ES-I3 (cell line): ENCODE results near the gene FIBCD1.

Experiments
- H3K36me3 ChIP-seq: 2 replicates; pipeline ENCODE4 v1.6.1; 2013; ENCODE audit warnings: mild to moderate bottlenecking, low read length, control low read depth, moderate library complexity; ENCODE audit not compliant: insufficient read depth
- H3K4me1 ChIP-seq: 2 replicates; pipeline ENCODE4 v1.6.1; 2013; ENCODE audit warnings: mild to moderate bottlenecking, control low read depth, low read length; ENCODE audit not compliant: insufficient read depth
- H3K9ac ChIP-seq: 2 replicates; pipeline ENCODE4 v1.6.1; 2013; ENCODE audit warnings: low read depth, mild to moderate bottlenecking, low read length, moderate library complexity
- H3K9me3 ChIP-seq: 2 replicates; pipeline ENCODE4 v1.6.1; 2013; ENCODE audit warnings: mild to moderate bottlenecking, low read length, moderate library complexity; ENCODE audit not compliant: control insufficient read depth, insufficient read depth

Gene FIBCD1

DNA sequence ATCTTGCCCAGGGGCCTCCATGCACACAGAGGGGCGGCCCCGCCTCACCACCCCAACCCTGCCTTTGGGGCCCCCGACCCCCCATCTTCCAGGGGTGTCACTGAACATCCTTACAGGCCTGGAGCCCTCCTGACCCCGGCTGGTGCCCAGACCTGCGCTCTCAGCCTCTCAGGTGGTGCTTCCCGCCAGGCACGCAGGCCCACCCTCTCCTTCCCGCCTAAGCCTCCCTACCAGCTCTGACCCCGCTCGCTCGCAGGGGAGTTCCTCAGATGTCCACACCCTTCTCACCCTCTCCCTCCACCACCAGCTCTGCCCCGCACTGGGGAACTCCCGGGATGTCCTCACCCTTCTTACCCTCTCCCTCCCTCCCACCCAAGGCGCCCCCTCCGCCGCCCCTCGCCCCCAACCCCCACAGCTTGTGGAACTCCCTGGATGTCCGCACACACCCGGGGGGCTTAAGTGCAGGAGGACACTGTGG lies 30.1 kb downstream of the FIBCD1 start:
- Histone ChIP-seq H3K9ac (no peak overlapping the region), H3K9me3 (no peaks in the 10 kb centered on the region), H3K4me1 (peaks cover 3% of the 10 kb centered on the region; the same call in 1 of the 2 replicates), H3K36me3 (no peaks in the 10 kb centered on the region)

DNA sequence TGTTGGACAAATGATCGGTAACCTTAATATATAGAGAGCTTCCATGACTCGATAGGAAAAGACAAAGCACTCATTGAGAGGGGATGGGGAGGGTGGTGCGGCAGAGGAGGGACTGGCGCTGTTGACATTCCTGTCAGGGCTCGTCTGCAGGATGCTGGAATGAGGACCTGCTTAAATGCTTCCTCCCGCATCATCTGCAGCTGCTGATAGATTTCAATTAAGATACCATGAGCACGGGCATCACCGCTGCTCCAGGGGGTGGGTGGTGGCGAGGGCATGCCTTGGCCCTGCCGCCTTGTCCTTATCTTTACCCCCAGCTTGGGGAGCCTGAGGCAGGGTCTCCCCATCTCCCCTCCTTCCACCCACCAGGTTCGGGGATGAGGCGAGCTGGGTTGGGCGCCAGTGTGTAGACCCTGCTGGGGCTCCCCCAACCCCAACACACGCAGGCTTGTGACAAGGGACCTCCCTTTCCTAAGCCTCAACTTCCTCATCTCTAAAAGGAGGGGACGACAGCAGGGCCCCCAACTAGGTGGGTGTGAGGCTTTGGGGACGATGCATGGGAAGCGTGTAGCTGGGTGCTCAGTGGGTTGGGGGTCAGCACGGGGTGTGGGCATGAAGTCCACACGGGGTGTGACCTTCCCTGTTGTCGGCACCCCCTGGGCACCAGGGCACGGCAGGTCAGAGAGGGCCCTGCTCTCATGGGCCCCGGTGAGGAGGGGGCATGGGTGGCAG lies 30.7 kb downstream of the FIBCD1 start:
- no peaks in the 10 kb centered on the region for H3K4me1 ChIP-seq
- H3K9me3 ChIP-seq, result no peaks in the 10 kb centered on the region
- H3K36me3 ChIP-seq, result no peaks in the 10 kb centered on the region
- H3K9ac ChIP-seq, result no peak overlapping the region

DNA sequence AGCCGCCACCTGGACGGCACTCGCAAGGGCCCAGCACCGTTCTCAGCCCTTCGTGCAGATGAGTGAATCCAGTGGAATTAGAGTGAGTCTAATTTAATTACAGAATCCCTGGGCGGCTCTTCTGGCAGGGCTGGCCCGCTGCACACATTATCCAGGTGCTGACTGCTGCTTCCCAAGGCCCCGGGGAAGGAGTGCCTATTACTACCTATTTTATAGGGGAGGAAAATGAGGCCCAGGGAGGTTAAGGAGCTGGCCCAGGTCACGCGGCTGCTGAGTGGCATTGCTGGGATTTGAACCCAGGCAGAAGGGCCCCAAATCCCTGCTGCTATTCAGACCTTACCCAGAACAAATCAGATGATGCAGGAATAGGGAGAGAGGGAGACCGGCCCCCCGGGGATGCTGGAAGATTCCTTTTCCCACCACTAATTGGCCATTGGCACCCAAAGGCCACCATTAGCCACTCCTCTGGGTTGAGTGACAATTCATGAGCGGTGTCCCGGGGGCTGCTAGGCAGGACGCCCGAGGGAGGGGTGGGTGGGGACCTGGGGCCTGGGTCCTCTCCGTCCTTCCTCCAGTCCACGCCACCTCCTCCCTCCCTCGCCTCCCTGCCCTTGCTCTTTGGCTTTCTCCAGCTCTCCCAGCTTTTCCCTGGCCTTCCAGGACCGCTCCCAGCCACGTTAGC lies 32.2 kb downstream of the FIBCD1 start:
- Histone ChIP-seq H3K9ac (no peak overlapping the region), H3K36me3 (no peaks in the 10 kb centered on the region), H3K4me1 (no peaks in the 10 kb centered on the region), H3K9me3 (no peaks in the 10 kb centered on the region)

DNA sequence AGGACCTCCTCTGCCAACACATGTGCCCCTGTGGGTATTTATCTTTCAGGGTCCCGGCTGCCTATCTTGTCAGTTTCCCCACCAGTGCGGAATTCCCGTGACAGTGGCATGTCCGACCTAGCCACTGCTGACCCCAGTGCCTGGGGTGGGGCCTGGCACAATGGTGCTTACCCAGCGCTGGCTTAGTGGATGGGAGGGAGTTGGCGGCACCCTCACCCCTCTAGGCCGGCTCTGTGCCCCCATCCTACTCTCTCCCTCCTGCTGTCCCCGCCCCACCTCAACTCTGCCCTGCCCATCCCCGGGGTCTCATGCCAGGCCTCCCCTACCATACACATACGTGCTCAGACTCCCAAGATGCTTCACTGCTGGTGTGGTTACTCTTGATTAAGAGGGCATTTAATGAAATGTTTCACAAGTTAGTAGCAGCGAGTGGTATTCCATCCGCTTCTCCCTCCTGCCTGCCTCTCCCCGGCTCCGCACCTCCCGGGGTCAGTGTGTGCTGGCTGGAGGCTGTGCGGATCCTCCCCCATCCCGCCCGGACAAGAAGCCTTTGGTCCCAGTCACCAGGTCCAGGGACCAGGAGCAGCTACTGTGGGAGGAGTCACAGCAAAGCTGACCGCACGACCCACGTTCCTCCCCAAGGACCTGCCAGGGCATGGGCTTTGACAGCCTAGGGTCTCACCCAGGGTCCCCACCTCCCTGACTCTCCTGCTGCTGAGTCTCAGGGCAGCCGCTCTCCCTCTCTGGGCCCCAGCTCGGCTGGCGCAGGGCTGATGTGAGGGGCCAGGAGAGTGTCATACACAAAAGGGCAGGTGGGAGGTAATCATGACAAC lies 32.9 kb downstream of the FIBCD1 start:
- no peaks in the 10 kb centered on the region for H3K9me3 ChIP-seq
- H3K9ac ChIP-seq, result no peak overlapping the region
- H3K4me1 ChIP-seq, result no peaks in the 10 kb centered on the region
- H3K36me3 ChIP-seq, result no peaks in the 10 kb centered on the region

DNA sequence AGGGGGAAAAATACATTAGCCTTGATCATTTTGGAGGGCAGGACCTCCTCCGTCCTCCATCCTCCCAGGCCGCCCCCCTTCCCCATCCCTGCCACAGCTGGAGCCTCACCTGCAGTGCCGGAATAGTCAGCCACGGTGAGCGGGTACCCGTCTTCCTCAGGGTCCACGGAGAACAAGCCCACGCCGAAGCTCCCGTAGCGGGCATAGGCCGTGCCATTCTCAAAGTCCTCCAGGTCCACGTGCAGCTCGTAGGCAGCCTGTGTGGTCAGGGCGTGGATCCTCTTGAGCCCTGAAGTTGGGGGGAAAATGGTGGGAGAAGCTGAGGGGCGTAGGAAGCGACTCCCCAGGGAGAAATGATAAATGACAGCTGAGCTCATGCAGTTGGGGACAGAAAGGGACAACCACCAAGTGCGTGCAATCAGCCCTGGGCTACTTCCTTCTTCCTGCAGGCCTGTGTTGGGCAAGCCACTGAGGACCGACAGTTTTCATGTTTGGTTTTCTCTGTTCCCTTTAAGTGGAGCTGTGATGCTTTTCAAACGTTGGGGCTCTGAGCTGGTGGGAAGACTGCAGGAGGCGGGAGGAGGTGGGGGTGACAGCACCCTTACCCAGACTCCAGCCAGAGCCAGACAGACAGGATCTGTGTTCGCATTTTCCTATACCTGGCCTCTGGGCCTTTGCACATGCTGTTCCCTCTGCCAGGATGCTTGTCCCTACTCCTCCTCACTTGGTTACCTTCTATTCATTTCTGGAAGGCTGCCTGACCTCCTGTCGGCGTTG lies 33.7 kb downstream of the FIBCD1 start:
- H3K36me3 ChIP-seq, result no peaks in the 10 kb centered on the region
- H3K9me3 ChIP-seq, result no peaks in the 10 kb centered on the region
- H3K4me1 ChIP-seq, result no peaks in the 10 kb centered on the region
- no peak overlapping the region for H3K9ac ChIP-seq

DNA sequence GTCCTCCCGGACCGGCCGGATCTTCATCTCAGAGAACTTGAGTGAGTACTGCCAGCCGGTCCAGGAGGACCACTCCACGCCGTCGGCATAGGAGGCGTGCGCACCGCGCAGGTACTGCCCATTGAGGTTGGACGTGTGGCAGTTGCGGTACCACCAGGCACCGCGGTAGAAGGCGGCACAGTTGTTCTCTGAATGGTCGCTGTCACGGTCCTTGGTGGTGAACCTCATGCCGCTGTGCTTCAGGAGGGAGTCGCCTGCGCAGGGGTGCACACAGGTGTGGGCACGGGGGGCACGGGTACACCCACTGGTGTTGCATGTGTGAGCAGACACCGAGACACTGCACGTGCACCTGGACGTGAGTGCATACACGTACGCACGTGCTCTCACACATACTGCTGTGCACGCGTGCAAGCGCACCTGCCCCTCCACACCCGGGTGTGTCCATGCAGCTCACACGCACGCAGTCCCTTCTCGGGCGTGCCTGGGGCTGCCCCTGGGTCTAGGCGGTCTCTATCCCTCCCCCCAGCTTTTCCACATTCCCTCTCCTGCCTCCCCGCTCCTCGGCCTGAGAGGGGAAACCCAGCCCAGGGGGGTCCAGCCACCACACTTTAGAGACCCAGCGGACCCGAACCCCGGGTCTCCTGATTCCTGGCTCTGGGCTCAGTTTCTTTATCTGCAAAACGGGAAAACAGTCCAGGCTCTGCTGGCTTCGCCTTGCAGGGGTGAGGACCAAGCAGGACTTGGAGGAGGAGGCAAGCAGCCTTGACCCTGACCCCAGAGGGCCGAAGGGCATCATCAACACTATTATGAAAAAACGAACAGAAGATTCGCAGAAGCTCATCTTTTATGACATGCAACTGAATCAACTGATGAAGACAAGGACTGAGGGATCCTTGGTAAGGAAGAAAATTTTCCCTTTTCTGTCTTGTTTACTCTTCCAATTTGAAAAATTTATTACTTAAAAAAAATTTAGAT lies 34.7 kb downstream of the FIBCD1 start:
- Histone ChIP-seq H3K9me3 (no peaks in the 10 kb centered on the region), H3K4me1 (no peaks in the 10 kb centered on the region), H3K9ac (no peak overlapping the region), H3K36me3 (no peaks in the 10 kb centered on the region)

DNA sequence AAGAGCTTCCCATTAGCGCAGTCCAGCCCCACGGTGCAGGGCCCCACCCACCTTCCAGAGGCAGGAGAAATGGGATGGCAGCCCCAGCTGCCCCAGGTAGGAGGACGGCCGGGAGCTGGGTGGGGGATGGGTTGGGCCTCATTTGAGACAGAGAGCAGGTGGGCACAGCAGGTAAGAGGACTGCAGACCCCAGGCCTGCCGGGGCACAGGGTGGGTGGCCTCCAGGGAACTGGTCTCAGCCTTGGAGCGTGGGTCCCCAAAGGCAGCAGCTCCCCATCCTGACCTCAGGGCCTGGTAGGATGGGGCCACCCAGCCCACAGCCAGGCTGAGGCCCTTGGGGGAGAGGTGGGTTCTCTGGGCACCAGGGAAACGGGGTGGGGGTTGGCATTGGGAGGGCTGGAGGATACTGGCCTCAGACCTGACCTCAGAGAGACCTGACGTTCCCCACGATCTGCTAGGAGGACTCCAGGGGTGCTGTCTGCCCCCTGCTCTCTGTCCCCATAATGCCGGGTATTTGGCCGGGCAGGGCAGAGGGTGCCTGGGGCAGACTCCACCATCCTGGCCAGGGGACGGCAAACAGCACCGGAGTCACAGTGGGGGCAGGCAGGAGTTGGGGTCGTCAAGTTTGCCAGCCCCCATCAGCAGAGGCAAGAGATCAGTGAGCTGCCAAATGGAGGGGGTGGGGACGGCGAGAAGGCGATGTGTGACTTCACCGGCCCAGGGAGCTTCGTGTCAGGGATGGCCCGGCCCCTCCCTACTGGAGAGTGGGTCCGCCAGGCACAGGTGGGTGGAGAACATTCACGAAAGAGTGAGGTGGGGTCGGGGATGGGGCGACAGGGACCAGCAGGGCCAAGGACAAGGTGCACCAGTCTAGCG lies 35.6 kb downstream of the FIBCD1 start:
- Histone ChIP-seq H3K4me1 (no peaks in the 10 kb centered on the region), H3K9ac (no peak overlapping the region), H3K9me3 (no peaks in the 10 kb centered on the region), H3K36me3 (no peaks in the 10 kb centered on the region)

DNA sequence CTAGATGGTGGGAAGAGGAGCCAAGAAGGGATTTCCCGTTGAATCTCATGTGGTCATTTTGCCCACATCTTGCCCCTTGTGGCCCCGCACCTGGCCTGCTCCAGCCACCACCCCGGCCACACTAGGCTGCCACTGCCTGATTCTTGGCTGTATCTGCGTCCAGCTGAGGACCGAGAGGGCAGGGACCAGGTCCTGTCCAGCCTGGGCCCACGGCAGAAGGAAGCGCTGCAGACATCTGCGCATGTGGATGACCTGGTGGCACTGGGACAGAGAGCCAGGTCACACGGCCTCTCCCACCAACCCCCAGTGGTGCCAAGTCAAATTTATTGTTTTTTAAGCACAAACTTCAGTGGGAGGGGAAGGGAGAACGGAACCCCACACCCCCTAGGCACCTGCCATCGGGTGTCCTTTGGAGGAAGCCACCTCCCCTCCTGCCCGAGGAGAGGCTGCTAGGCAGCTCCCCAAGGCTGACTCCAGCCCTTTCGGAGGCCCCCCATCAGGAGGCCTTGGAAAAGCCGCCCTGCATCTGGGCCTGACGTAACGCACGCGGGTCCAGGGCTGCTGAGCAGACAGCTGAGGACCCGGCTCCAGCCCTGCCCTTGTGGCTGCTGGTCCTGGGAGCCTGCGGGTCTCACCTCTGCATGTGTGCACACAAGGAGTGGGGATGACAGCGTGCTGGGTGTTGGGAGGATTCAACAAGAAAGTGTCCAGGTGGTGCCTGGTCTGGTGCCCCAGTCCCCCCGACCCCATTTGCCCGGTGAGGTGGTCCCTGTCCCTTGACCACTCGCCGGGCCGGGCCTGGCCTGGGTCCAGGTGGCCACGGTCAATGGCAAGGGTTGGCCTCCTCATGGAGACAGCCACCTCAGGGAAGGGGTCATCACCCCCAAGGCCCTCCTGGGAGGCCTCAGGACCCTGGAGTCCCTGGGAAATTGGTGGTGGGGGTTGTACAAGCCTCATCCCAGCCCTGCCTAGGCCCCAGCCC lies 36.6 kb downstream of the FIBCD1 start:
- Histone ChIP-seq H3K9me3 (no peaks in the 10 kb centered on the region), H3K9ac (no peak overlapping the region), H3K4me1 (no peaks in the 10 kb centered on the region), H3K36me3 (no peaks in the 10 kb centered on the region)

DNA sequence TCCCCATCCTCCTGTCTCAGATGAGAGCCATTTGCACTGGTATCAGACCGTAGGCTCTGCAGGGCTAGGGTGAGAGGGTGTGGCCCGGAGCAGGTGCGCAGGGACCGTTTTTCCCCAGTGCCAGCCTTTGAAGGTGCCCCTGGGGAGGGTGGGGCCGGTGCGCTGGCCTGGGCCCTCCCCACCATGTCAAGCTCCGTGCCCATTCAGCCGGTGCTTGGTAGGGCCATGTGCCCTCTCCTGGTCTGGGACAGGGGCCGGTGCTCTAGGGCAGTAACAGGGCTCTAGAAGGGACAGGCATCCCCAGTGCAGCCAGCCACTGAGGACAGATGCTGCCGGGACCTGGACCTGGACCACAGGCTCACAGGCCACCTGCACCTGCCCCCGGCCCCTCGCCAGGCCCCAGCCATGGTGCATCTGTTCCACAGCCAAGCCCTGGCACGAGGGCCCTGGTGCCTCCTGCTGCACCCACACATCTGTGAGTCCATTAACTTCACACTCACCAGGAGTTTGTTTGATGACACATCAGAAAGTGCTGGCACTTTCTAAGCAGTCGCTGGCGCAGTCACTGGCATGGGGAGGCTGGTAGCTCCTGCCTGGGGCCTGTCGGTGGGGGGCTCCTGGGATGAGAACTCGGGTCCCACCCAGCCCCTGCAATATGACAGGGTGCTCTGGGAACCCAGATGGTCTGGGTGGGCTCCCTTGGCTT lies 37.4 kb downstream of the FIBCD1 start:
- no peak overlapping the region for H3K9ac ChIP-seq
- H3K9me3 ChIP-seq, result no peaks in the 10 kb centered on the region
- H3K4me1 ChIP-seq, result no peaks in the 10 kb centered on the region
- no peaks in the 10 kb centered on the region for H3K36me3 ChIP-seq

DNA sequence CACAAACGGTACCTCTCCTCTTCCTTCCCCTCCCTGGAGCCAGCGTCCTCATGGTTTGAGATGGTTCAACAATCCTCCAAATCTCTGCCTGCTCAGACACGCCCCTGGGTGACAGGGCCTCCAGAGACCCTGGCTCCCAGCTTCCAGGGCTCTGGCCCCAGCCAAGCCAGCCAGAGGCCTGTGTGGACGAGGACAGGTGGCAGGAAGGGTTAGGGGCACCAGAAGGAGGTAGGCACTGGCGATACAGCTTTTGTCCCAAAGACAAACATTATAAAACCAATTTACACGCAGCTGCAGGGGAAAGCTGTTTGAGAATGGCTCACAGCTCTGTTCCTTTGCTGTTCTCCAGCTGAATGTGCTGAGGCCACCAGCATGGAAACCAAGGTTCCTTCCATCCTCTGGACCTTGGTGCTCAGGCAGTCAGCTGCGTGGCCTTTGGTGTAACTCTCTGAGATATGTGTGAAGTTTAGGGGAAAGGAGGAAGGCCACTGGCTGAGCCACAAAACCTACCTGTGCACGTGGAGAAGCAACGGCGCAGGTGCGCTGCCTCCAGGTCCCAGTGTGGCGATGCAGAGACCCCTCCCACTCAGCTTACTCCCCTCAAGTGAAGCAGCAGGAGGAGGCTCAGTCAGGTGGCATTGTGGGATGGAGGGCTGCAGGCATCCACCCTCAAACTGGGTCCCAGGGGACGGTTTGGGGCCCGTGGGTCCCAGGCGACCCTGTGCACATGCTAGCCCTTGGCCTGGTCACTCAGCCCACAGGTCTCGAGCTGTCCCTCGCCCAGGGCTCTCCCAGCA lies 38.1 kb downstream of the FIBCD1 start:
- H3K36me3 ChIP-seq, result no peaks in the 10 kb centered on the region
- no peaks in the 10 kb centered on the region for H3K9me3 ChIP-seq
- H3K4me1 ChIP-seq, result no peaks in the 10 kb centered on the region
- H3K9ac ChIP-seq, result no peak overlapping the region
